SKM-1 (cell line): Measurements from ENCODE around the gene NLK.

ENCODE experiments used
- DNase-seq: peaks from one replicate; lab custom pipeline; 2025; ENCODE audit not compliant: unreplicated experiment; lab: John Stamatoyannopoulos, UW

The NLK gene

DNA sequence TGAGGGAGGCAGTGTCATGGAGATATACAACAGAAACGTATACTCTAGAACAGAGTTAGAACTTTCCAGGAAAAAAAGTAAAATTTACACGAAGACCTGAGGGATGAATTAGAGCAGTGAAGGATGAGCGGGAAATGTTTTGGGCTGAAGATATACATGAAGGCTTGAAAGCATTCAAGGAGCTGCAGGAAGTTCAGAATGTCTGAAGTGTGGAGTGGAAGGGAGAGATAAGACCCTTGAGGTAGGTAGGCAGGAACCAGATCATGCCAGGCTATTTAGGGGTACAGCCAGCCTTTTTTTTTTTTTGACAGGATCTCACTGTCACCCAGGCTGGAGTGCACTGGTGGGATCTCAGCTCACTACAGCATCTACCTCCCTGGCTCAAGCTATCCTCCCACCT lies 3.2 kb upstream of the NLK start:
- DNase-seq: no peak

DNA sequence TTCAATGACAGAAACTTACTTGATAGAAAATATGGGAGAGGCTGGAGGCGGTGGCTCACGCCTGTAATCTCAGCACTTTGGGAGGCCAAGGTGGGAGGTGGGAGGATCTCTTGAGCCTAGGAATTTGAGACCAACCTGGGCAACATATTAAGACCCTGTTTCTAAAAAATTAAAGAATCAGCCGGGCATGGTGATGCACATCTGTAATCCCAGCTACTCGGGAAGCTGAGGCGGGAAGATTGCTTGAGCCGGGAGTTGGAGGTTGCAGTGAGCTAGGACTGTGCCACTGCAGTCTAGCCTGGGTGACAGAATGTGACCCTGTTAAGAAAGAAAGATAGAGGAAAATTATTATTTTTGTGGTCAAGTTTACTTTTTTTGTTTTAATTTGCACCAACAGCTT lies 2.1 kb upstream of the NLK start:
- no peak for DNase-seq

DNA sequence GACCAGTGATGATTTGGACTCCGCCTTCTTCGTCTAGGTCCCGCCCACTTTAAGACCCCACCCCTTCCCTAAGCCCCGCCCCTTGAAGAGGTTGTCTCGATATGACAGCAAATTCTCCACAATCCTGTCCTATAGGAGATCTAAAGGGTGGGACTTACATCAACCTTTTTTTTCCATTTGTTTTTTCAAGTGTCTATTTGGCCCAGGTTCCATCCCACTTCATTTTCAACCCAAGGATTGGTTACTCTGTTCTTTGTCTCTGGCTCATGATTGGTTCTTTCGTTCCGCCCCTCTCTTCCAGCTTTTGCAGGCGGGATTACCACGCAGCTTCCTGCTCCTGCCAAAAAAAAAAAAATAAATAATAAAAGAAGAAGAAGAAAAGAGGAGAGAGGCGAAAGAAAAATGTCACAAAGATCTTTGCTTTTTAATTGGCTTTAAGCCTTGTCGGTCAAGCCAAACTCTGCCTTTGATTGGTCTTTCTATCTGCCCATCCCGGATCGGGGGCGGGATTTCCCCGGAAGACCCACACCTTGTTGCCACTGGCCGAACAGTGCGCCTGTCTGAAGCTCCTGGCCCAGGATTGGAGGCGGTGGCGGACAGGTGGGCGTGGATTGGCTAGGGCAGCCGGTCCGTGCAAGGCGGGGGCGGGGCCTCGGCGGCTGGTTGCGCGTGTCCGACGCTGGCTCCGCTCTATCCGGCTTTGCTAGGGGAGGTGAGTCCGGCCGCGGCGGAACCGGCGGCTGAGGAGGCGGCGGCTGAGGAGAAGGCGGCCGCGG lies 1.2 kb upstream of the NLK start:
- peak; percentile 97 for DNase-seq

DNA sequence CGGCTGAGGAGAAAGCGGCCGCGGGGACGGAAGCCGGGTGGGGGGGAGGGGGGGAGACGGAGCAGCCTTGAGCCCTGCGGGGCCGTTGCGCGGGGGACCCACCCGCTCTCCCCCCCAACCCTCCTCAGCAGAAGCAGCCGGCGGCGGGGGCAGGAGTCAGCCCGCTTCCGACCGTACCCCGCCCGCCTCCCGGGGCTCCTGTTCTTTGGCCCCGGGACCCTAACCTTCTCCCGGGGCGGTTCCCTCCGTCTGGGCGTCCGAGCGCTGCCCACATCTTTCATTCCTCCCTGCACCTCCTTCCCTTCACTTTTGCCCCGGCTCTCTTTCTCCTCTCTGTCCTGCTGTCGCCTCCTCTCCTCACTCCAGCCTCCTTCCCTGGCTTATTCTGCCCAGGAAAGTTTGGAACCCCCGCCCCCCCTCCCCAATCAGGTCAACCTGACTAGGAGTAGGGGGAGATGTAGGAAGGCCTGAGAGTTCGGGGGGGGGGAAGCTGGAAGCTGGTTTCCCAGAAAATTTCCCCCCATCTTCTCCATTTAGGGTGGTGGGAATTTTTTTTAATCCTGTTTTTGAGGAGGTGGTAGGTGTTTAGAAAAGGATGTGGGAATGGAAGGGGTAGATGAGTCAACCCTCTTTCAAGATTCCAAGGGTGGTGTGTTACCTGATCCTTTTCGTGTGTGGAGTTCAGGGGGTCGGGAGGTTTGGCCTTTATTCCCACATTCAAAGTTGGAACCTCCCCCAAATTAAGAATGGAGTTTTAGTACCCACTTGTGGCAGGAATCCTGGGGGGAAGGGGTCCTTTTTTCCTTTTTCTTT lies 427 bp upstream of the NLK start:
- no peak for DNase-seq

DNA sequence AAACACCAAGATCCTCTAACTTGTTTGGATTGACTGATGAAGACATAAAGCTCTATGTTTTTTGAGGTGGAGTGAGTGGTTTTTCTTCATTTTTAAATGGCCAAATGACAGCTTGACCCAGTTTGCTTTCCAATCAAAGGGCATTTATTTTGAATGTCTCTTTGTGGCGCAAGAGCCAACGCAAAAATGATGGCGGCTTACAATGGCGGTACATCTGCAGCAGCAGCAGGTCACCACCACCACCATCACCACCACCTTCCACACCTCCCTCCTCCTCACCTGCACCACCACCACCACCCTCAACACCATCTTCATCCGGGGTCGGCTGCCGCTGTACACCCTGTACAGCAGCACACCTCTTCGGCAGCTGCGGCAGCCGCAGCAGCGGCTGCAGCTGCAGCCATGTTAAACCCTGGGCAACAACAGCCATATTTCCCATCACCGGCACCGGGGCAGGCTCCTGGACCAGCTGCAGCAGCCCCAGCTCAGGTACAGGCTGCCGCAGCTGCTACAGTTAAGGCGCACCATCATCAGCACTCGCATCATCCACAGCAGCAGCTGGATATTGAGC lies 329 bp downstream of the NLK start:
- DNase-seq: no peak

DNA sequence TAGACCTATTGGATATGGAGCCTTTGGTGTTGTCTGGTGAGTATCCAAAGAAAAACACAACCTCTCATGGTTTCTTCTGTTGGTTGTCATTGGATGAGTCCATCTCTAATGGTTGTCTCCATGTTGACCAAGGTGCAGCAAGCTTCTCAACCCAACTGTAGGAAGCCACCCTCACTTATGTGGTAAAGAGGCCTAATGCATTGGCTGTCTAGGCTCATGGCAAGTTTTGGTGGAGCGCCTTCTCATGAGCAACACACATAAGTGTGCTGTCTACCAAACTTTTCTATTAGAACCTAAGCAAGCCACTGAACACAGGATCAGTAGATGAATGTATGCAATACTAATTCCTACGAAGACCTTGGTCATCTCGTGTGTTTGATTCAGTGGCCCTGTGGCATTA lies 819 bp downstream of the NLK start:
- no peak for DNase-seq

DNA sequence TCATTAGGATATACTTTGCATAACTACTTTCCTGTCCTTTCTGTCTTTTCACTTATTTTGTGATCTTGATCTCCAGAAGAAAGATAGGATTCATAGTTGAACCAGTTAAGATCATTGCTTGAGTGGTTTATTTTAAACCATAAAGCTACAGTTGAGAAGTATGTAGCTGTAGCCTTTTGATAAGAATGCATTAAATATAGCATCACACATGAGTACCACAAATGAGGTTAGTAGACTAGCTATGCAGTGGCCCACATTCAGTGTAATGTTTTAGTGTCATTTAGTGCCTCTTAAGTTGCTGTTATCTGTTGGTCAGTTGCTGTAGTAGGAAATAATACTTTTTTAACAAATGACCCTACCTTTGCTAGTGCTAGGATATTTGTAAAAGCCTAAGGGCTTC lies 1.3 kb downstream of the NLK start:
- no peak for DNase-seq

DNA sequence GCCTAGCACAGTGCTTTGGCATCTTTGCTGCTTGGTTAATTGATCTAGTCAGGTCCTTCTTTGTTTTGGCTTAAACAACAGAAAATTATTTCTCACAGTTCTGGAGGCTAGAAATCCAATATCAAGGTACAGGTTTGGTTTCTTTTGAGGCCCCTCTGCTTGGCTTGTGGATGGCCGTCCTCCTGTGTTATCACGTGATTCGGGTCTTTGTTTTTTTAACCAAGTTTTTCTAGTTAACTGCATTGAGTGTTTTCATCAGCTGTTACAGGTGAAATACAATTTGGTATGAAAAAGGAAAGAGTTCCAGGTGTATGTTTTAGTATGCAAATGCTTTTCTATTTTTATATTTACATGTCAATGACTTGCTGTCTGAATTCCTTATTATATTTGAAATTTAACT lies 2.8 kb downstream of the NLK start:
- no peak for DNase-seq

DNA sequence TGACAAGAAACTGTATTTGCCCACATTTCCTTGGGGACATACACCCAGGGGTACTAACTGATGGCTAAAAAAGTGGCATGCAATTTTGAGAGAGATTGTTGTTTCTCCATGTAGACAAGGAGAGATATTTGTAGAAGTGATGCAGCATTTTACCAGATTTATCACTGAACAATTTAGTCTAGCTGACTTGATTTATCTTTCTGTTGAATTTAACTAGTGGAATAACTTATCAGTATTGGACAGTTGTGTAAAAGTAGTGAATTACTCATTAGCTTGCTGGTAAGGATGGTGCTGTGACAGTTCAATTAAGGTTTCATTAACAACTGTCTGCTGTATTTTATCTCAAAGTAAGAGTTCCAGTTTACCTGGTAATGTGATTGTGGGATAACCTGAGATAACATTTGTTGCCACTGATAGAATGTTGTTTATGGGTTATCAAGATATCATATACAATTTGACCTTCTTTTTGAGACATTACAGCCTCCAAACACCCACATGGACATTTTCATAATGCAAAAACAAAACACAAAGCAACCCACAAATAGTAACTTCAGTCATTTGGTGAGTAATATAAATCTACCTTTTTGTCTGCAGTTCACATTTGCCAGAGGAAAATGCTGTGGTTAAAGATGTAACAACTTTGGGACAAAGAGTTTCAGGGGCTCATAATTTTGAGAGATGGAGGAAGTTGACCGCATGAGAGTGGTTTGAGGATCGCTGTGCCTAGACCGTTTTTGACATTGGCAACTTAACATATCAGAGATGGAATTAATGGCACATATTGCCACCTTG lies 3.8 kb downstream of the NLK start:
- DNase-seq: no peak

DNA sequence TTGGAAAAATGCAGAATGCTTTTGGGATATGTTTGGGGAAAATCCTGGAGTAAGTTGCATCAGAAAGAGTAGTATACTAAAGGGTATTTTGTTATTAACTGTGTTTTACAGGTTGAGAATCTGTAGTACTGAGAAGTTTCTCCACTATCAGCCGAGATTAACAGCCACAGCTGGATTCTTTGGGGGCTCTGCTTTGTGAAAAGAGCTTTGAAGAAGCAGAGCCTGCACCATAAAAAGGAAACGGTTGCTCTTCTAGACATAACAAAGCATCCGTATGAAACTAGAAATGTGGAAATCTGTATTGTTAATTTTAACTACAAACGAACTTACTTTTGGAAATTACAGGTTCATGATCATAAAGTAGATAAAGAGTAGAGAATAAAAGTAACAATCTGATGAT lies 5.3 kb downstream of the NLK start:
- DNase-seq: no peak

DNA sequence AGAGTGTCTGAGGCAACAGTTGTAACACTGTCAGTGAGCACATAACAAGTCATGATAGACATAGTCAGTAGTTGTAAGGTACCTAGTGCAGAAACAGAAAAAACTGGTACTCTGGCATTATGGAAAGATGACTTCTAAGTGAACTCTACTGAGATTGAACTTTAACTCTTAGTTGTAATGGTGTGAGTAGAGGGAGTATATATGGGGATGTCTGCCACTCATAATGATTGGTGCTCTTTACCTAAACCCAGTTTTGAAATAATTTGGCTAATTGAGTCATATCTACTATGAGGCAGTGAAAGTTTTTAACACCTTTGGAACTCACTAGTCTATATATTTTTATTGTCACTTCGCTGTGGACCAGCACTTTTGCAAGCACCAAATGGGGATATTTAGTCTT lies 6.6 kb downstream of the NLK start:
- DNase-seq: no peak

DNA sequence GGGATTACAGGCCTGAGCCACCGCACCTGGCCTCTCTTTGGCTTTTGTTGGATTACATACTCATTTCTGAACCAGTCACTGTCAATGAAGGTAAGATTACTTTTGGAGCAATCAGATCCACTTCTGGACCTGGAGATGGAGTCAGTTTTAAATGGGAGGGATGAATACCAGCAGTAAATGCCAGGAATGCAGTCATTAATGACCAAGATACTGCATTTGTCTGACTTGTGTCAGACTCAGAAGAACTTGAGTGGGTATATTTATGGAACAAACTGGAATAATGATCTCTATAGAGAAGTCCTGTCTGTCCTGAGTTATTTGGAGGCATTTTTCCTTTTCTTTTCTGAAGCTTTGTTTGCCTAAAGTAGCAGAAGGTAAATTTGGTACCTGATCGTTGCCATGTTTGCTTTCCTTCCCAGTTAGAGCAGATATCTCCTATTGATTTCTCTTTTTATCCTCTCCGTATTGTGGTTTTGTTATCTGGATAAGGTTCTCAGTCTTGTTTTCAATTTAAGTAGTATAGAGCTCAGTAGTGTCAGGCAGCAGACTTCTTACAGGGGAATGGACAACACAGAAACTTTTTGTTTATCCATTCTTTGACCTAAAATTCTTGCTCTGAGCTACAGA lies 10.7 kb downstream of the NLK start:
- no peak for DNase-seq

DNA sequence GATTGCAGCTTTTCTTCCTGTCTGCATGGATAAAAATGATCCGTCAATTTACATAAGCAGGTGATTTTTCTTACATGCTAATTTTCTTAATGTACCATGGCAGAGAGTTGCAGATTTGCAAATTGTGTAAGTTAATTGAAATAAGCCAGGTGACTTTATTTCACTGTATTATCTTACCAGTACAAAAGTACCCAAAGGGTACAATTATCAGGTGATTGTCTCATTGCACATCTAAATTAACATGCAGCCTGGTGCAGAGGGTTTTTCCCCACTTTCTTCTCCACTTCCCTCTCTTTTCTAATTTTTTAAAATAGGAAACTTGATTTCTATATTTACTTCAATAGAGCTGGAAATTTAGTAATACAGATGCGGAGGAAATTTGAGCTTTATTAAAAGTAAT lies 11.2 kb downstream of the NLK start:
- DNase-seq: no peak

DNA sequence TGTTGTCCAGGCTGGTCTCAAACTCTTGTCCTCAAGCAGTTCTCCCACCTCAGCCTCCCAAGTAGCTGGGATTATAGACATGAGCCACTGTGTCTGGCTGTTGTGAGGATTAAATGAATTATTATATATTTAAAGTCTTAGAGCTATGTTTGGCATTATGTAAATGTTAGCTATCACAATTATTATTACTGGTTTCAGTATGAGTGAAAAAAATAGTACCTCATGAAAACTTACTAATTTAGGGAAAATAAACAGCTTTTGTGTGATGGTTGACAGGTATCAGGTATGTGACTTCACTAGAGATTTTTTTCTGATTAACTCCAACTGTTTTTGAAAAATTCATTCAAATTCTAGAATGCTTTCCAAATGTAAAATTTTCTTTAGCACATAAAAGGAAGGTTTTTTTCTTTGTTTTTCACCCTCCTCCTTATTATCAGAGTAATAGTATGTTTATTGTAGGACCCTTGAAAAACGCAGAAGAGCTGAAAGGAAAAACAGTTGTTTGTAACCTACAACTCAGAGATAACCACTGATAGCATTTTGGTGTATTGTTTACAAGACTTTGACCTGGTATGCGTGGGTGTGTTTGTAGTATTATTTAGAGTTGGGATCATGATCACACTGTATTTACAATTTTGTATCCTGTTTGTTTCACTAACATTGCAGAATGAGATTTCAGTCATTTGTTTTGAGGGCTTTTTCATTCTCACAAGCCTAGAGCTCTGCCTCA lies 13.2 kb downstream of the NLK start:
- DNase-seq: no peak

DNA sequence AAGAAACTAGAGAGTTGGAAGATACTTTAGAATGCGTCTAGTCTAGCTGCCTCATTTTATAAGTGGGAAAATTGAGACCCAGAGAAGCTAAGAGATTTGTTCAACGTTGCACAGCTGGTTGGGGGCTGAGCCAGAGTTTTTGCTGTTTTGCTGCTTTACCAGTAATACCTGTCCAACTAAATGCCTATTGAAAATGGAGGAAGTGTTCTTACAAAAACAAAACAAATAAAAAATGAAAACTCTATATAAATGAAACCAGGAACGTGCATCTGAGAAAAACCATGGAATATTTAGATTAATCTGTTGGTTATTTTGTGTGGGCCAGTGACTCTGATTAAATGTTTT lies 13.8 kb downstream of the NLK start:
- DNase-seq: no peak

DNA sequence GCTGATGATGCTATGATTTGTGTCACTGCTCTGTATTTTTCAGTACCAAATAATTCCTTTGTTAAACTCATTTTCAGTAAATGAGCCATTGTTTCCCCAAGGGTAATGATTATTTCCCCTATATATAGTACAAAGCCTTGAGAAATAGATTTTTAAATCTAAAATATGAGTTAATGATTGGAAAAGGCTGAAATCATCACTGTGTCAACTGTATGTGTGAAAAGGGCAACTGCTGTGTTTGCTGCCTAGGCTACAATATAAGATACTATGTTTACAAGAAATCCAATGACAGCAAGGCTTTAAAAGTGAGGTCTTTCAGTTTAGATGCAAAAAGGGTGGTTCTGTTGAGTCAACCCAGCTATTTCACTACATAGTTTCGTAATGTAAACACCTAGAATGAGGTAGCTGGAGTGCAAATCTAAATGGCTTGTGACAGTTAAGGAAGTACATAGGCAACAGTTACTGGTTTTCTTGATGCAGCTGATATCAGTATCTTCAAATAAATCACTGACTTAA lies 15.3 kb downstream of the NLK start:
- DNase-seq: peak; percentile 20

DNA sequence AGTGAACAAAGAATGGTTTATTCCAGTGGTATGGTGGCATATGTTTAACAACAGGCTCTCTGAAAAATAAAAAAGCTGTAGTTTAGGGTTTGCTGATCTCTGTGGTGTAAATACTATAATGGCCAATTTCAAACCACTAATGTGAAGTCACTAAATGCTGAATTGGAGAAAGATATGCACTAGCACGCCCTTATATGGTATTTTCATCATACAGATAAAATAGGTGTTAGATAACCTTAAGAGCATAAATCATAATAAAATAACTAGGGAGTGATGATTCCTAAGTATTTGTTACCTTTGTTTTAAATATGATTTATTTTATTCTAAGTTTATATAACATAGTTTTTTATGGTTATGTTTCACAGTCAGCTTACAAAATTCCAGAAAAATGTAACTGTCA lies 17.2 kb downstream of the NLK start:
- no peak for DNase-seq

DNA sequence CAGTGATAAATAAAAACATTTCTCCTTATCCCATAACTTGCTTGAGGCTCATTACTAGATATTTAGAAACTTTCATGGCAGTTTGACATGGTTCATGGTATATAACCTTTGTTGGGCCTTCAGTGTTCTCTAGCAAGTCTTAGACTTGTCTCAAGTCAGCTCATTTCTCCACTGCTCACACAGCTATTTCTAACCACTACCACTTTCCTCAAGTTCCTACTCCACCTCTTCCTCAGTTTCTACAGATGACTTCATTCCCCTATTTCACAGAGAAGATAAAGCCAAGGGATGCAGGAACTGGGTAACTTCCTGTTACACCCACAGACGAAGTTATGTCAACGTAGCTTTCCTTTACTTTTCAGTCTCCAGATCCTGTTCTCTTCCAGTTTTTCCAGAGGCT lies 23.2 kb downstream of the NLK start:
- DNase-seq: peak; percentile 34

DNA sequence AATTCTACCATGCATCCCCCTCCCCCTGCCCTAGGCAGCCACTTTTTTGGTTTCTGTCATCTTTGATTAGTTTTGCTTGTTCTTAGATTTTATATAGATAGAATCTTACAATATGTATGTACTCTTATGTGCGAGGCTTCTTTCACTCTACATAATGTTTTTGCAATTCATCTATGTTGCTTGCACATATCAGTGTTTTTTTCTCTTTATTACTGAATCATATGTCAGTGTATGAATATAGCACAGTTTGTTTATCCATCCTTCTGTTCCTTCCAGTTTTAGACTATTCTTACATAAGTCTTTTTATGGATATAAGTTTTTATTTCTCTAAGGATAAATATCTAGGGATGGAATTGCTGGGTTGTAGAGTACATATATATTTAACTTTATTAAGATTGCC lies 26.6 kb downstream of the NLK start:
- DNase-seq: no peak

DNA sequence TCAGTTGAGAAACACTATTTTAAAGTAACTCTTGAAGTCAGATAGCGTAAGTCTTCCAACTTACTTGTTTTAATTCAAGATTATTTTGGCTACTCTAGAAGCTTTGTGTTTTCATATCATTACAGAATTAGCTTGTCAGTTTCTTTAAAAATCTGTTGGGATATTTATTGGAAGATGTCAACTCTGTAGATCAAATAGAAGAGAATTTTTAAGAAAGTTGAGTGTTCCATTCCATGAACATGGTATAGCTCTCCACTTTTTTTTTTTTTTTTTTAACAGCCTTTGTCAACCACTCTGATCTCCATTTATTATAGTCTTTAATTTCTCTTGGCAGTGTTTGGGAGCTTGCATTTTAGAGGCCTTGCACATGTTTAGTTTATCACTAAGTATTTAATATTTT lies 28.7 kb downstream of the NLK start:
- DNase-seq: no peak
